PC-3 (cell line): ENCODE data around the gene AAR2. TPM values are rescaled to one million over a fixed set of nuclear protein-coding genes. Genes with fewer than 3 reads are reported as not detected.

Experiments used
- ATAC-seq: fragments of 200-7000 bp; cut with Tn5 transposase; 2 replicates; pipeline ENCODE4 v1.9.1; 2020; ENCODE audit warnings: mild to moderate bottlenecking, moderate library complexity
- BruUV-seq: library from RNA; stranded (reverse); fragments of 400-500 nt; replicated peaks from 2 replicates; lab custom pipeline; 2021; lab: Mats Ljungman, UMichigan
- CTCF ChIA-PET: fragments of 300-600 bp; sonication (Branson Sonifier 250); formaldehyde crosslinking; loops from one replicate; lab custom pipeline; 2022; ENCODE audit warnings: antibody characterized with exemption; lab: Charles Lee
- POLR2A ChIA-PET: fragments of 300-600 bp; sonication (Branson Sonifier 250); formaldehyde crosslinking; loops from one replicate; lab custom pipeline; 2022; ENCODE audit warnings: antibody characterized with exemption; ENCODE audit not compliant: unreplicated experiment; lab: Charles Lee
- DNase-seq: peaks from one replicate; pipeline ENCODE4 v3.0.0-alpha.2; 2015
- H2AFZ ChIP-seq: fragments of 300-600 bp; sonication (generic); 2 replicates; pipeline ENCODE4 v1.6.0; 2016; ENCODE audit warnings: antibody characterized with exemption, low read length
- H3F3A ChIP-seq: fragments of 300-600 bp; sonication (generic); one replicate; pipeline ENCODE4 v1.6.0; 2017; ENCODE audit warnings: antibody characterized with exemption, low read length, control low read depth, mild to moderate bottlenecking; ENCODE audit not compliant: unreplicated experiment
- H3K27ac ChIP-seq: fragments of 300-600 bp; sonication (generic); 2 replicates; pipeline ENCODE4 v1.5.1; 2016; ENCODE audit warnings: mild to moderate bottlenecking, low read length
- H3K27me3 ChIP-seq: fragments of 300-600 bp; sonication (generic); 2 replicates; pipeline ENCODE4 v1.6.1; 2016; ENCODE audit warnings: low read length, mixed read lengths
- H3K36me3 ChIP-seq: fragments of 300-600 bp; sonication (generic); 2 replicates; pipeline ENCODE4 v1.6.1; 2016; ENCODE audit warnings: low read depth, mixed run types, low read length, mixed read lengths
- H3K4me1 ChIP-seq: fragments of 300-600 bp; sonication (generic); 2 replicates; pipeline ENCODE4 v1.5.1; 2016; ENCODE audit warnings: low read length; ENCODE audit not compliant: insufficient read depth
- H3K4me2 ChIP-seq: fragments of 300-600 bp; sonication (generic); 2 replicates; pipeline ENCODE4 v1.6.0; 2016; ENCODE audit warnings: low read length
- H3K4me3 ChIP-seq: fragments of 300-600 bp; sonication (generic); 2 replicates; pipeline ENCODE4 v1.5.1; 2016; ENCODE audit warnings: mild to moderate bottlenecking, low read length, mixed read lengths
- H3K79me2 ChIP-seq: fragments of 300-600 bp; sonication (generic); 2 replicates; pipeline ENCODE4 v1.6.1; 2017; ENCODE audit warnings: low read length, mixed read lengths
- H3K9ac ChIP-seq: fragments of 300-600 bp; sonication (generic); 2 replicates; pipeline ENCODE4 v1.6.0; 2016; ENCODE audit warnings: mild to moderate bottlenecking, low read length
- H3K9me2 ChIP-seq: fragments of 300-600 bp; sonication (generic); replicated peaks from 2 replicates; pipeline ENCODE4 v1.6.1; 2016; ENCODE audit warnings: mixed run types, low read length, mixed read lengths
- H3K9me3 ChIP-seq: fragments of 300-600 bp; sonication (generic); 2 replicates; pipeline ENCODE4 v1.6.1; 2016; ENCODE audit warnings: low read length, mixed read lengths
- H4K20me1 ChIP-seq: fragments of 300-600 bp; sonication (generic); 2 replicates; pipeline ENCODE4 v1.6.1; 2016; ENCODE audit warnings: low read length, mixed read lengths
- CTCF ChIP-seq: fragments of 300-600 bp; sonication (generic); conservative IDR thresholded peaks from 2 replicates; pipeline ENCODE4 v1.5.1; 2017; ENCODE audit warnings: antibody characterized with exemption, low read depth, mild to moderate bottlenecking, low read length
- EZH2 ChIP-seq: fragments of 300-600 bp; sonication (generic); IDR thresholded peaks from one replicate; pipeline ENCODE4 v1.6.1; 2017; ENCODE audit warnings: antibody characterized with exemption, mild to moderate bottlenecking, low read length; ENCODE audit not compliant: unreplicated experiment
- EZH2phosphoT487 ChIP-seq: fragments of 300-600 bp; sonication (generic); IDR thresholded peaks from 2 replicates; pipeline ENCODE4 v1.6.1; 2018; ENCODE audit warnings: mild to moderate bottlenecking, antibody characterized with exemption, low read length, borderline replicate concordance
- intact Hi-C: fragments of 100-400 bp; cut with micrococcal nuclease; formaldehyde crosslinking; loops from 2 replicates; pipeline ENCODE4 v1.9.0; 2023
- total RNA-seq: library from RNA; depleted of rRNA; stranded (reverse); fragments of >200 nt; gene quantifications from 2 replicates; pipeline ENCODE4 v1.2.3, GENCODE V29; 2014

AAR2 gene
- total RNA-seq, 1 experiment from 2014 or later: 41.1 TPM

GRCh38 chr20:36225666-36226065, 10.6 kb upstream of the AAR2 start:
- TF ChIP-seq EZH2: no peak
- no peak for TF ChIP-seq EZH2phosphoT487
- no peak for TF ChIP-seq CTCF

GRCh38 chr20:36228770-36229169, 7.5 kb upstream of the AAR2 start:
- no peaks in the 10 kb centered on the region for H3K4me1 ChIP-seq
- CTCF ChIA-PET: no interaction called here
- ATAC-seq: no peak

More at GRCh38 chr20:36225666-36226065, 10.6 kb upstream of the AAR2 start:
- H3K9me2 ChIP-seq: no peaks in the 10 kb centered on the region
- H3K4me1 ChIP-seq: no peaks in the 10 kb centered on the region
- H3K79me2 ChIP-seq: no peaks in the 10 kb centered on the region
- H2AFZ ChIP-seq: no peak overlapping the region
- ChIA-PET CTCF (no interaction called here), POLR2A (no interaction called here)
- BruUV-seq: no TSS peak
- H3K4me3 ChIP-seq: no peak overlapping the region
- no peaks in the 10 kb centered on the region for H4K20me1 ChIP-seq
- ATAC-seq (no peak), DNase-seq (no peak)
- H3K27ac ChIP-seq: no peak overlapping the region
- H3F3A ChIP-seq: no peaks in the 10 kb centered on the region
- no peaks in the 10 kb centered on the region for H3K9me3 ChIP-seq
- H3K27me3 ChIP-seq: no peaks in the 10 kb centered on the region
- H3K4me2 ChIP-seq: no peak overlapping the region
- H3K9ac ChIP-seq: no peak overlapping the region
- intact Hi-C loops: no loop called here
- no peaks in the 10 kb centered on the region for H3K36me3 ChIP-seq

More at GRCh38 chr20:36228770-36229169, 7.5 kb upstream of the AAR2 start:
- H2AFZ ChIP-seq: no peak overlapping the region
- TF ChIP-seq CTCF: no peak
- TF ChIP-seq EZH2phosphoT487: no peak
- TF ChIP-seq EZH2: no peak
- no peaks in the 10 kb centered on the region for H3K9me3 ChIP-seq
- DNase-seq: no peak
- H3K79me2 ChIP-seq: no peaks in the 10 kb centered on the region
- no peaks in the 10 kb centered on the region for H3K9me2 ChIP-seq
- POLR2A ChIA-PET: no interaction called here
- H3K27ac ChIP-seq: no peak overlapping the region
- H3K4me2 ChIP-seq: no peak overlapping the region
- H3K36me3 ChIP-seq: no peaks in the 10 kb centered on the region
- no peaks in the 10 kb centered on the region for H4K20me1 ChIP-seq
- no peak overlapping the region for H3K4me3 ChIP-seq
- no peaks in the 10 kb centered on the region for H3K27me3 ChIP-seq
- no TSS peak for BruUV-seq
- intact Hi-C loops: no loop called here
- H3F3A ChIP-seq: no peaks in the 10 kb centered on the region
- H3K9ac ChIP-seq: no peak overlapping the region
